ENCODE data around the gene NACC2. TPM values are rescaled to one million over a fixed set of nuclear protein-coding genes. Genes with fewer than 3 reads are reported as not detected.

Gene NACC2
- total and polyA plus RNA-seq, 2 of the 8 experiments (the other 6 are each of a cell fraction or from before 2014, with no cell fraction given) = 8.3 to 14.0 TPM

DNA sequence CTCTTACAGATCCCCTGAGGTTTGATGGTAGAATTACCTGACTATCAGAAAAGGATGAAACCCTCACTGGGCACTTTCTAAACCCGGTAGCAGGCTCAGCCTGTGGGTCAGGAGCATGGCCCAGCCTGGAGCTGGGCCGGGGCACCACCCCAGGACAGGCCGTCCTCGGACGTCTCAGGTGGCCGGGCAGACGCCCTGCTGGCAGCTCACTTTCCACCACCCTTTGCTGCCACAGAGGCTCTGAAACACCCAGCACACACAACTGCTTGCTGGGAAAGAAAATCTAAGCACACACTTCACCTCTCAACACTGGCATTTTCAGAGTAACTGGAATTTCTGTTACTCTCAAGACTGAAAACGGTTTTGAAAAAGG lies 138.3 kb downstream of the NACC2 start:
- H2BK120ac ChIP-seq (replicated peaks; ENCODE audit: low read depth, low read length) = no peak overlapping the region
- TF ChIP-seq, protein P1, sequence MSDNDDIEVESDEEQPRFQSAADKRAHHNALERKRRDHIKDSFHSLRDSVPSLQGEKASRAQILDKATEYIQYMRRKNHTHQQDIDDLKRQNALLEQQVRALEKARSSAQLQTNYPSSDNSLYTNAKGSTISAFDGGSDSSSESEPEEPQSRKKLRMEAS (IDR thresholded peaks at IDR 0.05) = no peak
- TF ChIP-seq TEAD4 (IDR thresholded peaks at IDR 0.05; ENCODE audit: low read depth, low read length) (no peak), YY1 (IDR thresholded peaks at IDR 0.05; ENCODE audit: low read depth, low read length) (no peak), CTBP2 (IDR thresholded peaks at IDR 0.05; ENCODE audit: borderline replicate concordance, insufficient read depth, insufficient read length, low read length) (no peak), RXRA (IDR thresholded peaks at IDR 0.05; ENCODE audit: insufficient read depth, low read depth, low read length) (no peak), TCF12 (IDR thresholded peaks at IDR 0.05; ENCODE audit: low read depth, low read length) (no peak), CHD1 (IDR thresholded peaks at IDR 0.05; ENCODE audit: low read depth, low read length) (no peak), KDM5A (IDR thresholded peaks at IDR 0.05; ENCODE audit: low read length) (no peak)
- peaks cover 5 to 44% of the 10 kb centered on the region in 2 experiments for H3K79me2 ChIP-seq (ENCODE audit: control insufficient read depth in 1 of 2, insufficient read depth in 2 of 2, low read length in 2 of 2)
- H3K4ac ChIP-seq (replicated peaks; ENCODE audit: insufficient read length, low read depth, low read length) = no peak overlapping the region
- H2AK5ac ChIP-seq (ENCODE audit: low read depth, low read length) = no peak overlapping the region
- H3K36me3 ChIP-seq (ENCODE audit: control insufficient read depth in 2 of 4, insufficient read depth in 4 of 4, low read length in 3 of 4) = peaks cover 0 to 17% (median 12%) of the 10 kb centered on the region in 4 experiments; a peak in 6 of 8 replicates
- no peaks in the 10 kb centered on the region for H3K9me3 ChIP-seq (ENCODE audit: insufficient read depth in 2 of 2, low read depth in 1 of 2, low read length in 1 of 2)
- no peak overlapping the region for H3K9ac ChIP-seq (replicated peaks in 1 of 4; ENCODE audit: extremely low read depth in 1 of 4, low read depth in 3 of 4, low read length in 3 of 4)
- no peak overlapping the region for H4K91ac ChIP-seq (replicated peaks; ENCODE audit: insufficient read length, low read length)
- CTCF ChIA-PET (ENCODE audit: partially characterized antibody) = interaction anchor here (1.5 to 4.7 kb wide), 3 partner anchors 11 to 184 kb away, joined by 4 to 14 read pairs (median 9); no protein-coding TSS in a partner anchor
- no peak for FAIRE-seq
- H3K79me1 ChIP-seq (ENCODE audit: low read depth, low read length) = peaks cover 11% of the 10 kb centered on the region
- no peak overlapping the region for H2BK20ac ChIP-seq (ENCODE audit: low read length)
- POLR2A ChIA-PET (ENCODE audit: partially characterized antibody) = no interaction called here
- no peak overlapping the region for H2BK15ac ChIP-seq (ENCODE audit: low read length)
- peaks cover 4% of the 10 kb centered on the region for H3K23me2 ChIP-seq (ENCODE audit: low read depth, low read length)
- H3K56ac ChIP-seq (replicated peaks; ENCODE audit: insufficient read length, low read depth, low read length) = no peak overlapping the region
- H3K14ac ChIP-seq (ENCODE audit: insufficient read length) = no peak overlapping the region
- no peak overlapping the region for H4K5ac ChIP-seq (ENCODE audit: insufficient read length, low read depth, low read length)
- H3K18ac ChIP-seq (ENCODE audit: extremely low read depth, low read length) = no peak overlapping the region
- H4K8ac ChIP-seq (ENCODE audit: extremely low read depth, insufficient read depth, low read length) = no peak overlapping the region
- H3K4me1 ChIP-seq (replicated peaks in 1 of 4; ENCODE audit: control insufficient read depth in 3 of 4, insufficient read depth in 4 of 4, low read length in 3 of 4) = peaks cover 4 to 7% (median 5%) of the 10 kb centered on the region in 4 experiments; a peak in 5 of 7 replicates
- no peak overlapping the region for H3K23ac ChIP-seq (ENCODE audit: insufficient read length)
- no peak overlapping the region for H2AFZ ChIP-seq (ENCODE audit: low read length)
- no peaks in the 10 kb centered on the region for H3K27me3 ChIP-seq (replicated peaks in 1 of 4; ENCODE audit: control insufficient read depth in 3 of 4, extremely low read depth in 1 of 4, insufficient read depth in 3 of 4, low read length in 3 of 4)
- H2BK5ac ChIP-seq (ENCODE audit: low read depth, low read length) = no peak overlapping the region
- no peak for DNase-seq (ENCODE audit: low read depth in 1 of 2, low spot score in 2 of 2)
- no peak overlapping the region for H3K4me2 ChIP-seq (ENCODE audit: insufficient read depth in 1 of 2, low read depth in 2 of 2, low read length in 2 of 2)
- H4K20me1 ChIP-seq (replicated peaks in 1 of 2; ENCODE audit: control insufficient read depth in 1 of 2, insufficient read depth in 2 of 2, low read length in 2 of 2) = peaks cover 9 to 11% of the 10 kb centered on the region in 2 experiments
- H2BK12ac ChIP-seq (ENCODE audit: low read depth, low read length) = no peak overlapping the region
- H3K27ac ChIP-seq (ENCODE audit: low read depth, low read length) = no peak overlapping the region
- no peak overlapping the region for H3K4me3 ChIP-seq (ENCODE audit: extremely low read depth in 1 of 4, insufficient read depth in 2 of 4, low read depth in 3 of 4, low read length in 4 of 4)
- WGBS, 2 experiments (ENCODE audit: extremely low coverage in 1 of 2, insufficient coverage in 1 of 2, insufficient read length in 1 of 2, insufficient replicate concordance in 2 of 2, low coverage in 1 of 2, low lambda C conversion rate in 2 of 2, missing lambda C conversion rate in 1 of 2) = 86% methylated on average over 8 of the region's 8 CpGs; no CpG with 5 or more reads in 1 of the 2 experiments
